Measurements from ENCODE around the gene ATP2A3. TPM values are rescaled to one million over a fixed set of nuclear protein-coding genes. Genes with fewer than 3 reads are reported as not detected.
"Not testable (repeated sequence)": the region's sequence is repeated elsewhere in the genome, so short reads cannot be mapped to it uniquely, and the experiment has no call there.

ATP2A3 gene
- total RNA-seq, 2 donors from 2014 or later, result 16.3 to 44.5 TPM

DNA sequence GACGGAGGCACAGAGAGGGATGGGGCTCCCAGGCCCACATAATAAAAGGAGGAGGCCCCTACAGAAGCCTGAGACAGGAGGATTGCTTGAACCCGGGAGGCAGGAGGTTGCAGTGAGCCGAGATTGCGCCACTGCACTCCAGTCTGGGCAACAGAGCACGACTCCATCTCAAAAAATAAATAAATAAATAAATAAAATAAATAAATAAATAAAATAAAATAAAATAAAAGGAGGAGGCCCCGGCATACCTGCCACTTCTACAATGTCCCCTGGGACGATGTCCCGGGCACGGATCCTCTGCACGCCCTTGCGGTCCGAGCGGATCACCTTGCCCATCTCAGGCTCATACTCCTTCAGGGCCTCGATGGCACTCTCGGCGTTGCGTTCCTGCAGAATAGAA, 13.2 kb downstream of the ATP2A3 start:
- H3K4me1 ChIP-seq (replicated peaks), result no peaks in the 10 kb centered on the region
- TF ChIP-seq POLR2AphosphoS5 (IDR thresholded peaks at IDR 0.05) (no peak), POLR2A (IDR thresholded peaks at IDR 0.05) (no peak)
- TF ChIP-seq, protein P1, sequence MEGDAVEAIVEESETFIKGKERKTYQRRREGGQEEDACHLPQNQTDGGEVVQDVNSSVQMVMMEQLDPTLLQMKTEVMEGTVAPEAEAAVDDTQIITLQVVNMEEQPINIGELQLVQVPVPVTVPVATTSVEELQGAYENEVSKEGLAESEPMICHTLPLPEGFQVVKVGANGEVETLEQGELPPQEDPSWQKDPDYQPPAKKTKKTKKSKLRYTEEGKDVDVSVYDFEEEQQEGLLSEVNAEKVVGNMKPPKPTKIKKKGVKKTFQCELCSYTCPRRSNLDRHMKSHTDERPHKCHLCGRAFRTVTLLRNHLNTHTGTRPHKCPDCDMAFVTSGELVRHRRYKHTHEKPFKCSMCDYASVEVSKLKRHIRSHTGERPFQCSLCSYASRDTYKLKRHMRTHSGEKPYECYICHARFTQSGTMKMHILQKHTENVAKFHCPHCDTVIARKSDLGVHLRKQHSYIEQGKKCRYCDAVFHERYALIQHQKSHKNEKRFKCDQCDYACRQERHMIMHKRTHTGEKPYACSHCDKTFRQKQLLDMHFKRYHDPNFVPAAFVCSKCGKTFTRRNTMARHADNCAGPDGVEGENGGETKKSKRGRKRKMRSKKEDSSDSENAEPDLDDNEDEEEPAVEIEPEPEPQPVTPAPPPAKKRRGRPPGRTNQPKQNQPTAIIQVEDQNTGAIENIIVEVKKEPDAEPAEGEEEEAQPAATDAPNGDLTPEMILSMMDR (IDR thresholded peaks at IDR 0.05), result no peak
- H3K27ac ChIP-seq, result no peak overlapping the region
- intact Hi-C loops (cut with DNase I), result no loop called here
- 93% methylated on average over 17 of the region's 17 CpGs for WGBS
- no peaks in the 10 kb centered on the region for H3K9me3 ChIP-seq
- H3K36me3 ChIP-seq, result no peaks in the 10 kb centered on the region
- no peaks in the 10 kb centered on the region for H3K27me3 ChIP-seq (replicated peaks; ENCODE audit: insufficient read depth)
- no peak overlapping the region for H3K4me3 ChIP-seq
- DNase-seq (ENCODE audit: low spot score), result no peak

DNA sequence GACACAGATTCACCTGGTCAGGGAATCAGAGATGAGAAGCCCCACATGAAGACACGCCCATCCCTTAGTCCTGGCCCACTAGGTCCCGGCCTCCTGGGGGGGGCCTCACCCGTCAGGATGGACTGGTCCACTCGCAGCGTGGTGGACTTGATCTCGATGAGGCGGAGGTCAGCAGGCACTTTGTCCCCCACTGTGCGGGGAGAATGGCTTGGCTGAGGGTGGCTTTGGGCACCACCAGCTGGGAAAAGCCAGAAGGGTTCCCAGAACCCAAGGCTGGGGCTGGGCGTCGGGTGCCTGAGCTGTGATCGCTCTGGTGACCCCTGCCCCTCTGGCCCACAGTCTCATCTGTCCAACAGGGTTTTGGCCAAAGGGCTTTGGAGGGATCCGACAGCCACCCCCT, 13.7 kb downstream of the ATP2A3 start:
- TF ChIP-seq POLR2A (IDR thresholded peaks at IDR 0.05) (no peak), POLR2AphosphoS5 (IDR thresholded peaks at IDR 0.05) (no peak)
- TF ChIP-seq, protein P1 (IDR thresholded peaks at IDR 0.05), result no peak
- H3K36me3 ChIP-seq, result no peaks in the 10 kb centered on the region
- intact Hi-C loops (cut with DNase I), result no loop called here
- H3K4me1 ChIP-seq (replicated peaks), result no peaks in the 10 kb centered on the region
- no peaks in the 10 kb centered on the region for H3K27me3 ChIP-seq (replicated peaks; ENCODE audit: insufficient read depth)
- H3K9me3 ChIP-seq, result no peaks in the 10 kb centered on the region
- WGBS, result 96% methylated on average over 8 of the region's 12 CpGs
- no peak overlapping the region for H3K27ac ChIP-seq
- no peak for DNase-seq (ENCODE audit: low spot score)
- no peak overlapping the region for H3K4me3 ChIP-seq

DNA sequence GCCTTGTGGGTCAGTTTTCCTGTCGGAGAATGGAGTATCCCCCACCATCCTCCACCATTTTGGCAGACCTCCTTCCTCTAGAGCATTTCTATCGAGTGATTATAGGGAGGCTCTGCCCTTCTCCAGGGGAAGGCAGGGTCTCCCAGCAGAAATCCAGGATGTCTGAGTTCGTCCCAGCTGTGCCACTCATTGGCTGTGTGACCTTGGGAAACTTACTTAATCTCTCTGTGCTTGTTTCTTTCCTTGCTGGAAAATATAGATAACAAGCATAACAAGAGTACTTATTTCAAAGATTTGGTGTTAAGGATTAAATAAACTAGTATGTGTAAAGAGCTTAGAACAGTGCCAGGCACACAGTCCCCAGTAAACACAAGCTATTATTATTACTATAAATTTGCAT, 14.8 kb downstream of the ATP2A3 start:
- 90% methylated on average over 3 of the region's 3 CpGs for WGBS
- Histone ChIP-seq H3K36me3 (no peaks in the 10 kb centered on the region), H3K9me3 (no peaks in the 10 kb centered on the region), H3K27ac (no peak overlapping the region), H3K4me3 (no peak overlapping the region), H3K4me1 (replicated peaks) (no peaks in the 10 kb centered on the region), H3K27me3 (replicated peaks; ENCODE audit: insufficient read depth) (no peaks in the 10 kb centered on the region)
- intact Hi-C loops (cut with DNase I), result no loop called here
- no peak for DNase-seq (ENCODE audit: low spot score)
- TF ChIP-seq POLR2A (IDR thresholded peaks at IDR 0.05), result no peak
- TF ChIP-seq, protein P1 (IDR thresholded peaks at IDR 0.05), result no peak
- no peak for TF ChIP-seq POLR2AphosphoS5 (IDR thresholded peaks at IDR 0.05)

DNA sequence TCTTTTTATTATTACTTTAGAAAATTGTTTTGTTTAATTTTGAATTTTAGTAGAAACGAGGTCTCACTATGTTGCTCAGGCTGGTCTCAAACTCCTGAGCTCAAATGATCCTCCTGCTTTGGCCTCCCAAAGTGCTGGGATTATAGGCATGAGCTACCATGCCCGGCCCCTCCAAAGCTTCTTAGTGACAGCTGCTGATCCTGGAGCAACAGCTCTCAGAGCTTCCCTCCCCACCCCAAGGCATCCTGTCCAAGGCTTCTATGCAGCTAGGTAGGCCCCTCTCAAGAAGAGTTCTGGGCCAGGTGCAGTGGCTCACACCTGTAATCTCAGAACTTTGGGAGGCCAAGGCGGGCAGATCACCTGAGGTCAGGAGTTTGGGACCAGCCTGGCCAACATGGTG, 15.7 kb downstream of the ATP2A3 start:
- H3K4me3 ChIP-seq; DNase-seq (ENCODE audit: low spot score); H3K27me3 ChIP-seq (replicated peaks; ENCODE audit: insufficient read depth); H3K36me3 ChIP-seq; H3K27ac ChIP-seq; intact Hi-C loops (cut with DNase I); H3K4me1 ChIP-seq (replicated peaks); H3K9me3 ChIP-seq: not testable (repeated sequence)
- 95% methylated on average over 3 of the region's 3 CpGs for WGBS

DNA sequence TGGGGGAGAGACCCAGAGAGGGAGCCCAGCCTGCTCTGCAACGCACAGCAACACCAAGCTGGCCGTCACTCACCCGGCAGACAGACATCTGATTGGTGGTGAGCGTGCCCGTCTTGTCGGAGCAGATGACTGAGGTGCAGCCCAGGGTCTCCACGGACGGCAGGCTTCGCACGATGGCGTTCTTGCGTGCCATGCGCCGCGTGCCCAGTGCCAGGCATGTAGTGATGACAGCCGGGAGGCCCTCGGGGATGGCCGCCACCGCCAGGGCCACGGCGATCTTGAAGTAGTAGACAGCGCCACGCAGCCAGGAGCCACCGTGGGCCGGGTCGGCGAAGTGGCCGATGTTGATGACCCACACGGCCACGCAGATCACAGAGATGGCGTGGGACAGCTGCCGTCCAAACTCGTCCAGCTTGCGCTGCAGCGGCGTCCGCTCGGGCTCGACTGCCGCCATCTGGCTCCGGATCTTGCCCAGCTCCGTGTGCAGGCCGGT, 16.9 kb downstream of the ATP2A3 start:
- DNase-seq (ENCODE audit: low spot score), result no peak
- intact Hi-C loops (cut with DNase I), result no loop called here
- Histone ChIP-seq H3K27me3 (replicated peaks; ENCODE audit: insufficient read depth) (no peaks in the 10 kb centered on the region), H3K27ac (no peak overlapping the region), H3K36me3 (no peaks in the 10 kb centered on the region), H3K4me3 (no peak overlapping the region), H3K4me1 (replicated peaks) (no peaks in the 10 kb centered on the region), H3K9me3 (no peaks in the 10 kb centered on the region)
- 96% methylated on average over 41 of the region's 43 CpGs for WGBS
- TF ChIP-seq POLR2AphosphoS5 (IDR thresholded peaks at IDR 0.05), result no peak
- TF ChIP-seq, protein P1 (IDR thresholded peaks at IDR 0.05), result no peak

Measured in prostate gland (tissue), 2 donors.